OCI-LY7 (cell line): Measurements from ENCODE around the gene RPS6KA2. TPM values are rescaled to one million over a fixed set of nuclear protein-coding genes. Genes with fewer than 3 reads are reported as not detected.
A peak's percentile ranks its signal among the peaks of the same experiment; 100 is the strongest.

ENCODE experiments used
- BruUV-seq: library from RNA; stranded (reverse); fragments of 400-500 nt; replicated peaks from 2 replicates; lab custom pipeline; 2021; lab: Mats Ljungman, UMichigan
- CTCF ChIA-PET: fragments of 300-600 bp; sonication (Branson Sonifier 250); formaldehyde crosslinking; loops from one replicate; lab custom pipeline; 2022; ENCODE audit warnings: antibody characterized with exemption; ENCODE audit not compliant: unreplicated experiment; lab: Charles Lee
- POLR2A ChIA-PET: fragments of 300-600 bp; sonication (Branson Sonifier 250); formaldehyde crosslinking; loops from one replicate; lab custom pipeline; 2022; ENCODE audit warnings: antibody characterized with exemption; lab: Charles Lee
- DNase-seq: peaks from one replicate; pipeline ENCODE4 v3.0.0-alpha.2; 2015; ENCODE audit warnings: low spot score
- H2AFZ ChIP-seq: fragments of 200-600 bp; sonication (generic), shearing (Covaris generic); 2 replicates; pipeline ENCODE4 v1.6.1; 2014; ENCODE audit warnings: mild to moderate bottlenecking, antibody characterized with exemption, low read length, moderate library complexity
- H3K27ac ChIP-seq: fragments of 200-600 bp; sonication (generic); 2 replicates; pipeline ENCODE4 v1.5.1; 2014; ENCODE audit warnings: mixed run types, low read depth, mild to moderate bottlenecking, moderate library complexity, low read length, inconsistent platforms; ENCODE audit not compliant: poor library complexity, severe bottlenecking
- H3K36me3 ChIP-seq: fragments of 200-600 bp; sonication (generic); 2 replicates; pipeline ENCODE4 v1.6.1; 2014; ENCODE audit warnings: mild to moderate bottlenecking, antibody characterized with exemption, low read length, moderate library complexity, mixed read lengths; ENCODE audit not compliant: insufficient read depth
- H3K4me1 ChIP-seq: fragments of 200-600 bp; sonication (generic); 2 replicates; pipeline ENCODE4 v1.5.1; 2014; ENCODE audit warnings: mild to moderate bottlenecking, low read length; ENCODE audit not compliant: insufficient read depth, poor library complexity, severe bottlenecking
- H3K4me2 ChIP-seq: fragments of 200-600 bp; sonication (generic); 2 replicates; pipeline ENCODE4 v1.6.1; 2014; ENCODE audit warnings: mild to moderate bottlenecking, low read length
- H3K4me3 ChIP-seq: fragments of 200-600 bp; sonication (generic); 2 replicates; pipeline ENCODE4 v1.5.1; 2014; ENCODE audit warnings: mild to moderate bottlenecking, low read depth, low read length; ENCODE audit not compliant: poor library complexity, severe bottlenecking
- H3K79me2 ChIP-seq: fragments of 200-600 bp; sonication (generic); 2 replicates; pipeline ENCODE4 v1.6.1; 2016; ENCODE audit warnings: low read depth, mild to moderate bottlenecking, low read length, moderate library complexity, mixed read lengths; ENCODE audit not compliant: insufficient read depth
- H3K9me2 ChIP-seq: fragments of 200-600 bp; sonication (generic); 2 replicates; pipeline ENCODE4 v1.6.1; 2016; ENCODE audit warnings: mild to moderate bottlenecking, low read length, mixed read lengths; ENCODE audit not compliant: insufficient read depth
- H3K9me3 ChIP-seq: fragments of 200-600 bp; sonication (generic); 2 replicates; pipeline ENCODE4 v1.6.1; 2014; ENCODE audit warnings: mild to moderate bottlenecking, mixed run types, low read length, mixed read lengths
- H4K20me1 ChIP-seq: fragments of 200-600 bp; sonication (generic); 2 replicates; pipeline ENCODE4 v1.6.1; 2014; ENCODE audit warnings: mild to moderate bottlenecking, antibody characterized with exemption, low read length, moderate library complexity, mixed read lengths; ENCODE audit not compliant: insufficient read depth
- CTCF ChIP-seq: fragments of 200-600 bp; sonication (generic); conservative IDR thresholded peaks from 2 replicates; pipeline ENCODE4 v1.5.1; 2014; ENCODE audit warnings: mild to moderate bottlenecking, antibody characterized with exemption, low read length, moderate library complexity, mixed read lengths
- EZH2phosphoT487 ChIP-seq: fragments of 200-600 bp; sonication (generic); IDR thresholded peaks from 2 replicates; pipeline ENCODE4 v1.6.1; 2018; ENCODE audit warnings: low read depth, borderline replicate concordance, mild to moderate bottlenecking, mixed run types, antibody characterized with exemption, low read length, moderate library complexity, mixed read lengths
- intact Hi-C: fragments of 100-400 bp; cut with micrococcal nuclease; formaldehyde crosslinking; loops from one replicate; pipeline ENCODE4 v1.10.0; 2022; ENCODE audit not compliant: unreplicated experiment
- total RNA-seq, 2 experiments: library from RNA; depleted of rRNA in 1 of 2; stranded (reverse); fragments of >200 nt in 1 of 2; shearing (Covaris generic) in 1 of 2; gene quantifications; 2 replicates each; pipeline ENCODE4 v1.2.3, GENCODE V29; 2014 to 2022

The RPS6KA2 gene
- total RNA-seq, 2 experiments from 2014 or later, result 0.69 to 1.9 TPM

GRCh38 chr6:166626177-166627032 lies 646 bp downstream of the RPS6KA2 start:
- Histone ChIP-seq H3K27ac (no peak overlapping the region), H4K20me1 (no peaks in the 10 kb centered on the region), H3K4me1 (peaks cover 6% of the 10 kb centered on the region), H2AFZ (no peak overlapping the region), H3K4me3 (peak overlapping the region; percentile 59), H3K79me2 (no peaks in the 10 kb centered on the region), H3K9me2 (no peaks in the 10 kb centered on the region), H3K9me3 (no peaks in the 10 kb centered on the region), H3K36me3 (no peaks in the 10 kb centered on the region), H3K4me2 (peak overlapping the region; percentile 62)
- ChIA-PET CTCF (no interaction called here), POLR2A (no interaction called here)
- TF ChIP-seq CTCF, result no peak
- no peak for TF ChIP-seq EZH2phosphoT487
- no peak for DNase-seq
- no TSS peak for BruUV-seq
- intact Hi-C loops, result loop anchor here (1.0 to 2.0 kb wide), 2 partner anchors 38 to 166 kb away; no protein-coding TSS in a partner anchor

- POLR2A ChIA-PET, result no interaction called here
- no peaks in the 10 kb centered on the region for H3K79me2 ChIP-seq
- H3K4me3 ChIP-seq, result no peak overlapping the region
- TF ChIP-seq CTCF, result no peak
- no peak for TF ChIP-seq EZH2phosphoT487
- no peak overlapping the region for H3K27ac ChIP-seq
- H4K20me1 ChIP-seq, result no peaks in the 10 kb centered on the region
- CTCF ChIA-PET, result no interaction called here
- H3K9me3 ChIP-seq, result no peaks in the 10 kb centered on the region
- intact Hi-C loops, result no loop called here
- H3K9me2 ChIP-seq, result no peaks in the 10 kb centered on the region
- no peak overlapping the region for H2AFZ ChIP-seq
- H3K36me3 ChIP-seq, result no peaks in the 10 kb centered on the region
- no peak for DNase-seq
- no TSS peak for BruUV-seq
- peaks cover 6% of the 10 kb centered on the region for H3K4me1 ChIP-seq
- no peak overlapping the region for H3K4me2 ChIP-seq
These were observed 1.7 kb downstream of the RPS6KA2 start for GRCh38 chr6:166625356-166625755.

GRCh38 chr6:166624275-166624674 lies 2.8 kb downstream of the RPS6KA2 start:
- Histone ChIP-seq H3K4me1 (peaks cover 6% of the 10 kb centered on the region), H2AFZ (no peak overlapping the region), H3K36me3 (no peaks in the 10 kb centered on the region), H3K9me3 (no peaks in the 10 kb centered on the region), H3K9me2 (no peaks in the 10 kb centered on the region), H3K27ac (no peak overlapping the region), H4K20me1 (no peaks in the 10 kb centered on the region), H3K4me3 (no peak overlapping the region), H3K79me2 (no peaks in the 10 kb centered on the region), H3K4me2 (no peak overlapping the region)
- DNase-seq, result peak; percentile 14
- no TSS peak for BruUV-seq
- TF ChIP-seq CTCF, result no peak
- TF ChIP-seq EZH2phosphoT487, result no peak
- intact Hi-C loops, result no loop called here
- POLR2A ChIA-PET, result no interaction called here
- CTCF ChIA-PET, result no interaction called here
